HCT116 (cell line): ENCODE measurements around the gene C11orf21. TPM values are rescaled to one million over a fixed set of nuclear protein-coding genes. Genes with fewer than 3 reads are reported as not detected.

ENCODE experiments used
- ATAC-seq: fragments of 200-7000 bp; cut with Tn5 transposase; 2 replicates; pipeline ENCODE4 v1.9.1; 2020; ENCODE audit warnings: mild to moderate bottlenecking, moderate library complexity
- BruUV-seq: library from RNA; stranded (reverse); fragments of 400-500 nt; replicated peaks from 2 replicates; lab custom pipeline; 2021; lab: Mats Ljungman, UMichigan
- CTCF ChIA-PET: fragments of 300-600 bp; sonication (Branson Sonifier 250); formaldehyde crosslinking; loops from one replicate; lab custom pipeline; 2021; ENCODE audit warnings: antibody characterized with exemption; lab: Charles Lee
- POLR2A ChIA-PET: fragments of 300-600, 350-600 bp; sonication (Branson Sonifier 250); formaldehyde crosslinking; loops from one replicate; lab custom pipeline; 2021; ENCODE audit warnings: antibody characterized with exemption; lab: Charles Lee
- RAD21 ChIA-PET, 2 experiments: fragments of 300-600 bp; sonication (Branson Sonifier 250); formaldehyde crosslinking; loops; one replicate each; lab custom pipeline; 2023; ENCODE audit warnings: low total read pairs in 2 of 2; ENCODE audit not compliant: uncharacterized antibody in 2 of 2, unreplicated experiment in 2 of 2, low non-redundant PET in 1 of 2; lab: Charles Lee
- DNase-seq: peaks from one replicate; pipeline ENCODE4 v3.0.0-alpha.2; 2010; ENCODE audit warnings: low read depth, low spot score
- H2AFZ ChIP-seq: fragments of 200-600 bp; shearing (Covaris generic), sonication (generic); 2 replicates; pipeline ENCODE4 v1.6.1; 2017; ENCODE audit warnings: low read depth, mixed run types, mixed read lengths, antibody characterized with exemption, low read length; ENCODE audit not compliant: poor library complexity, severe bottlenecking
- H3K27ac ChIP-seq: 2 replicates; pipeline ENCODE4 v1.5.1; 2012; ENCODE audit warnings: low read depth, low read length
- H3K27me3 ChIP-seq: fragments of 200-600 bp; sonication (generic); 2 replicates; pipeline ENCODE4 v1.6.1; 2016; ENCODE audit warnings: mixed run types, low read length, mixed read lengths; ENCODE audit not compliant: insufficient read depth
- H3K36me3 ChIP-seq, 2 experiments: fragments of 200-500 bp in 1 of 2; fragments of 200-600 bp in 1 of 2; sonication (Bioruptor generic) in 1 of 2; sonication (generic) in 1 of 2; 2 replicates each; pipeline versions ENCODE4 v1.5.1 to v1.6.1; 2014 to 2016; ENCODE audit warnings: low read length in 2 of 2, inconsistent platforms in 1 of 2, mixed read lengths in 1 of 2, mixed run types in 1 of 2; ENCODE audit not compliant: insufficient read depth in 2 of 2, control insufficient read depth in 1 of 2
- H3K4me1 ChIP-seq, 2 experiments: fragments of 200-600 bp in 1 of 2; sonication (generic) in 1 of 2; 2 replicates each; pipeline versions ENCODE4 v1.5.1 to v1.6.1; 2012 to 2017; ENCODE audit warnings: low read length in 2 of 2, inconsistent platforms in 1 of 2, mild to moderate bottlenecking in 1 of 2, mixed read lengths in 1 of 2, mixed run types in 1 of 2, moderate library complexity in 1 of 2; ENCODE audit not compliant: insufficient read depth in 2 of 2, control insufficient read depth in 1 of 2
- H3K4me2 ChIP-seq: fragments of 200-600 bp; sonication (generic); 2 replicates; pipeline ENCODE4 v1.6.1; 2017; ENCODE audit warnings: mixed run types, low read length, mixed read lengths
- H3K4me3 ChIP-seq, 2 experiments: fragments of 200-600 bp in 1 of 2; sonication (generic) in 1 of 2; replicated peaks in 1 of 2; 2 replicates each; pipeline ENCODE4 v1.5.1; 2011 to 2016; ENCODE audit warnings: low read length in 2 of 2, control low read depth in 1 of 2, low read depth in 1 of 2, mild to moderate bottlenecking in 1 of 2, mixed read lengths in 1 of 2, mixed run types in 1 of 2
- H3K79me2 ChIP-seq: fragments of 200-600 bp; sonication (generic); 2 replicates; pipeline ENCODE4 v1.6.1; 2017; ENCODE audit warnings: mild to moderate bottlenecking, mixed run types, low read length, moderate library complexity, mixed read lengths; ENCODE audit not compliant: insufficient read depth
- H3K9ac ChIP-seq: fragments of 200-600 bp; sonication (generic); 2 replicates; pipeline ENCODE4 v1.6.1; 2016; ENCODE audit warnings: low read length, mixed read lengths
- H3K9me2 ChIP-seq: fragments of 200-600 bp; sonication (generic), shearing (Covaris generic); 2 replicates; pipeline ENCODE4 v1.6.1; 2017; ENCODE audit warnings: mixed run types, mild to moderate bottlenecking, moderate library complexity; ENCODE audit not compliant: insufficient read depth
- H3K9me3 ChIP-seq, 2 experiments: fragments of 200-500 bp in 1 of 2; fragments of 200-600 bp in 1 of 2; sonication (Bioruptor generic) in 1 of 2; sonication (generic) in 1 of 2; 2 replicates each; pipeline ENCODE4 v1.6.1; 2014 to 2017; ENCODE audit warnings: low read length in 2 of 2, mixed read lengths in 2 of 2, inconsistent platforms in 1 of 2, low read depth in 1 of 2, mild to moderate bottlenecking in 1 of 2, mixed run types in 1 of 2, moderate library complexity in 1 of 2; ENCODE audit not compliant: control insufficient read depth in 1 of 2, insufficient read depth in 1 of 2
- H4K20me1 ChIP-seq: fragments of 200-600 bp; sonication (generic), shearing (Covaris generic); 2 replicates; pipeline ENCODE4 v1.6.1; 2017; ENCODE audit warnings: mixed run types, mild to moderate bottlenecking, moderate library complexity; ENCODE audit not compliant: insufficient read depth
- ATF3 ChIP-seq: IDR thresholded peaks from 2 replicates; pipeline ENCODE4 v1.6.1; 2012
- JUND ChIP-seq: IDR thresholded peaks from 2 replicates; pipeline ENCODE4 v1.6.1; 2012
- MAX ChIP-seq: IDR thresholded peaks from 2 replicates; pipeline ENCODE4 v1.6.1; 2012
- POLR2AphosphoS5 ChIP-seq: IDR thresholded peaks from 2 replicates; pipeline ENCODE4 v1.6.1; 2011; ENCODE audit warnings: mild to moderate bottlenecking, low read depth, low read length, moderate library complexity
- REST ChIP-seq: IDR thresholded peaks from 2 replicates; pipeline ENCODE4 v1.6.1; 2012; ENCODE audit warnings: low read depth
- SIN3A ChIP-seq: IDR thresholded peaks from 2 replicates; pipeline ENCODE4 v1.6.1; 2012; ENCODE audit warnings: low read depth
- ZNF274 ChIP-seq: fragments of 200-500 bp; sonication (Bioruptor generic); IDR thresholded peaks from 2 replicates; pipeline ENCODE4 v1.6.1; 2014; ENCODE audit warnings: mild to moderate bottlenecking, low read depth, low read length, inconsistent platforms
- intact Hi-C: fragments of 100-400 bp; cut with micrococcal nuclease; formaldehyde crosslinking; loops from 2 replicates; pipeline ENCODE4 v1.10.0; 2022
- total RNA-seq: library from RNA; stranded (reverse); gene quantifications from one replicate; pipeline ENCODE4 v1.2.1, GENCODE V29; 2021; ENCODE audit not compliant: unreplicated experiment

C11orf21 gene
- total RNA-seq, 1 experiment from 2014 or later = not detected

- TF ChIP-seq REST = no peak
Measured at GRCh38 chr11:2312232-2313042, 10.7 kb upstream of the C11orf21 start (continued).

GRCh38 chr11:2311353-2312133 lies 9.8 kb upstream of the C11orf21 start:
- H3K4me2 ChIP-seq = peak overlapping the region; percentile 31; the same call in 1 of the 2 replicates
- no peak for TF ChIP-seq MAX
- no peak for TF ChIP-seq JUND
- TF ChIP-seq SIN3A = no peak
- TF ChIP-seq REST = no peak
- no peak for TF ChIP-seq POLR2AphosphoS5
- TF ChIP-seq ATF3 = no peak
- TF ChIP-seq ZNF274 = no peak
- TF ChIP-seq, all 23 proteins: peak for 0
- intact Hi-C loops = no loop called here
- RAD21 ChIA-PET = no interaction called here
- Histone ChIP-seq H3K9me2 (no peaks in the 10 kb centered on the region), H4K20me1 (no peaks in the 10 kb centered on the region), H3K9ac (no peak overlapping the region), H3K27ac (peak overlapping the region; percentile 9; the same call in 1 of the 2 replicates), H3K36me3 (no peaks in the 10 kb centered on the region), H3K4me3 (no peak overlapping the region), H3K4me1 (peaks cover 0 to 20% of the 10 kb centered on the region in 2 experiments), H2AFZ (no peak overlapping the region), H3K27me3 (no peaks in the 10 kb centered on the region), H3K79me2 (no peaks in the 10 kb centered on the region), H3K9me3 (no peaks in the 10 kb centered on the region)
- DNase-seq (no peak), ATAC-seq (no peak)
- CTCF ChIA-PET = interaction anchor here (1.0 to 1.1 kb wide), 2 partner anchors 89 to 108 kb away, joined by 4 read pairs; partner anchors contain the start of gene TSSC4
- BruUV-seq = no TSS peak
- POLR2A ChIA-PET = no interaction called here
